Measurements from ENCODE around the gene OR6C75.
"Not testable (repeated sequence)": the region's sequence is repeated elsewhere in the genome, so short reads cannot be mapped to it uniquely, and the experiment has no call there.

OR6C75 gene

DNA sequence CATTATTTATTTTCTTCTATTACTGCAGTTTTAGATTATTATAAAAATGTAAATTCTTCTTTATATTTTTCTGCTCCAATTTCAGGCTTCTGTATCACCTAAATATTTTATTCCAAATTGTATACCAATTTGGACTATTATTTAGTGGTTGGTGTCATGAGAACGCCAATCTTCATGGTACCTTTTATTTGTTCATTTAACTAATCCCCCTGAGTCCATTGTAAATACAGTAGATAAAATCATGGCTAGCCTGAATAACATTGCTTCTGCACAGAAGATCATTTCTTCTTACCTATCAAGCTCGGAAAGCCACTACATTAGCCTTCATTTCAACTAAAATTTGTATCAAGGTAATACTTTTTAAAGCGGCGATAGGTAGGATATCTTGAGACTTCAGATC, at the start of gene OR6C75:
TSS of gene OR6C75 (plus strand) at position 301 of the 400 bp plus-strand sequence. CDS start 2,136 bp downstream, outside the sequence.
- DNase-seq = no peak

DNA sequence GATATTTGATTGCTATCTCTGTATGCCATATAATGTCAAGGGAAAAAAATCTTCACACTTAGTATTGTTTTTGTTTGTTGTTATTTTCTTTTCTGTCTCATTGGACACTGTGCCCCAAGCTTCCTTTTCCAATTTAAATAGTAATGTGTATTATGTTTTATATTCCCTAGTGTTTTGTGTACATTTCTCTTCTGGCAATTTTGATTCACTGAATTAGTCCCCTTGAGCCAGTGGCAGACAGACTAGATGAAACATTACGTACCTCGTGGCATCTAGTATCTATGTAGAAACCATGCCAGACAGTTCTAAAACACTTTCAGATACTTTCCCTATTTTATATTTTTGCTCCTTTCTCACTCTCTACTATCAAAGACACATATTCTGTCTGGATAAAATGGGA, 48.7 kb upstream of the OR6C75 start, which contains the start of gene OR6C1:
TSS of gene OR6C1 (plus strand) at position 301 of the 400 bp plus-strand sequence. CDS start 6,257 bp downstream, outside the sequence.
- no peak for DNase-seq

DNA sequence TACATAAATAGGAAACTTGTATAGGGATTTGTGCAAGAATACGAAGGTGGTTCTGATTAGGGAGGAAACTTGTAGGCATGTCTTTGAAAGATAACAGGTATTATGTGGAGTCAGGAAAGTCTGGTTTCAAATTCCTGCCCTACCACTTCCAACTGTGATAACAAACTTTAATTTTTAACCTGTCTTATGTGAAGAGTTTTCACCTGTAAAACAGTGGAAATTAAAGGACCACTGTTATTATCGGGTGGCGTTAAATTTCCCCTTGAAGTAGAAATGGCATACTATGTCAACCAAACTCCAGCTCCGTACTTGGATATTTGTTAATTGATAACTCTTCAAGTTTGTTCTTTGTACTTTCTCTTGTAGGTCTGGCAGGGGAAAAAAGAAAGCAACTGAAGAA, 42.6 kb upstream of the OR6C75 start:
- DNase-seq = no peak

DNA sequence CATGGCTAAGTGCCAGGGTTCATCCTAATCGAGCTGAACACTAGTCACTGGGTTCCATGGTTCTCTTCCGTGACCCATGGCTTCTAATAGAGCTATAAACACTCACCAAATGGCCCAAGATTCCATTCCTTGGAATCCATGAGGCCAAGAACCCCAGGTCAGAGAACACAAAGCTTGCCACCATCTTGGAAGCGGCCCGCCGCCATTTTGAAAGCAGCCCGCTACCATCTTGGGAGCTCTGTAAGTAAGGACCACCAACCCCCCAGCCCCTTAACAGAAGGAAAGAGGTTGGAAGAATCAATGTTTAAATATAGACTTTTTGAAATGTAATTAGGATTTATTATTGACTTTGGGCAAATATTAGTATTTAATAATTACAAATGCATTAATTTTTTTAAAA, 37.0 kb upstream of the OR6C75 start:
- DNase-seq = not testable (repeated sequence)

DNA sequence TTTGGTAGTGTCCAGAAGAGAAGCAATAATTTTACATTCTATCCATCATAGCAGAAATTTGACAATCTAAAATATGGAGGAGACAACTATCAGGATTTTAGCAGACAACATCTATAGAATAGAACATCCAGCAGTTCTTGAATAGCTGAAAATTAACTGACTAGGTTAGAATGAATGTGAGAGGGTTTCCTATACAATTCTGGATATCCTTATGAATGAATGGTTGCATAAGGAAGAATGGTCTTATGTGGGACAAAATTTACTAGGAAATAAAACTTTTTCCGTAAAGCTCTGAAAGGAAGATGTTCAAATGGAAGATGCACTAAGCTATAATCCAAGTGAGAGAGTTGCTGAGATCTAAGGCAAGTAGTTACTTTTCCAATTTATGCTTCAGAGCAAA, 32.3 kb upstream of the OR6C75 start, which contains the start of gene OR6C3:
TSS of gene OR6C3 (plus strand) at position 301 of the 400 bp plus-strand sequence. CDS start 955 bp downstream, outside the sequence.
- DNase-seq = no peak

DNA sequence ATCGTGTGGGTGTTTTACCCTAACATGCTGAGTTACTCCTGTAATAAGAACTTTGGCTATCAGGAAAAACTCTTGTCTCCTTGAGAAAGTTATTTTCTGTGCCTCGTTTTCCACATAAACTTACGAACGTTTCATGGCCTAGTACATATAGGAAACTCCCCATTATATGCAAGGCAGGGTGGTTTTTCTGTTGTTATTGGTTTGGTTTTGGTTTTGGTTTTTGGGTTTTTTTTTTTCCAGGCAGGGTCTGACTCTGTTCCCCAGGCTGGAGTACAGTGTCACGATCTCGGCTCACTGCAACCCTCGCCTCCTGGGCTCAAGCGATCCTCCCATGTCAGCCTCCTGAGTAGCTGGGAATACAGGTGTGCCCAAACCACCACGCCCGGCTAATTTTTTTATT, 26.8 kb upstream of the OR6C75 start:
- no peak for DNase-seq

DNA sequence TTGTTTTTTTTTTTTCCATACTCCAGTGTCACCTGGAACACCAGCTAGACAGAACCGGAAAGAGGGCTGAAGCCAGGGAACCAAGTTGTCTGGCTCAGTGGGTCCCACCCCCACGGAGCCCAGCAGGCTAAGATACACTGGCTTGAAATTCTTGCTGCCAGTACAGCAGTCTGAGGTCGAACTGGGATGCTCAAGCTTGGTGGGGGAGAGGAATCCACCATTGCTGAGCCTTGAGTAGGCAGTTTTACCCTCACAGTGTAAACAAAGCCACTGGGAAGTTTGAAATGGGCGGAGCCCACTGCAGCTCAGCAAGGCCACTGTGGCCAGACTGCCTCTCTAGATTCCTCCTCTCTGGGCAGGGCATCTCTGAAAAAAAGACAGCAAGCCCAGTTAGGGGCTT, 7.4 kb upstream of the OR6C75 start:
- not testable (repeated sequence) for DNase-seq

DNA sequence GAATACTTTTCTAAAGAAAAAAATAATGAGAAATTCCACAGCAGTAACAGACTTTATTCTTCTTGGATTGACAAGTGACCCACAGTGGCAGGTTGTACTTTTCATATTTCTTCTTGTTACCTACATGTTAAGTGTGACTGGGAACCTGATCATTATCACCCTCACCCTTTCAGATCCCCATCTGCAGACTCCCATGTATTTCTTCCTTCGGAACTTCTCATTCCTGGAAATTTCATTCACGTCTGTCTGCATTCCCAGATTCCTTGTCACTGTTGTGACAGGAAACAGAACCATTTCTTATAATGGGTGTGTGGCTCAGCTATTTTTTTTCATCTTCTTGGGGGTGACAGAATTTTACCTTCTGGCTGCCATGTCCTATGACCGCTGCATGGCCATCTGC, 2.3 kb downstream of the OR6C75 start:
- DNase-seq = no peak

DNA sequence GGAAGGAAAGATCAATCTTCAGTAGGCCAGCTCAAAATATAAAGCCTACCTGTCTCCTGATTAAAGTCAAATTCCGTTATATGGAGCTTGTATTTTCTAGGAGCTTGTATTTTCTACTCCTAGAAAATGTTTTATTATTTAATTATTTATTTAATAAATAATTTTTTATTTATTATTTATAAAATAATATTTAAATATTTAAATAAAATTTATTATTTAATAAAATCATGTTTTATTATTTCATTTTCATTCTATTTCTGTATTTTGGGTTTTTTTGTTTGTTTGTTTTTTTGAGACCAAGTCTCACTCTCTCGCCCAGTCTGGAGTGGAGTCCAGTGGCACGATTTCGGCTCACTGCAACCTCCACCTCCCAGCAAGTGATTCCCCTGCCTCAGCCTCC, 9.7 kb downstream of the OR6C75 start:
- DNase-seq = no peak

DNA sequence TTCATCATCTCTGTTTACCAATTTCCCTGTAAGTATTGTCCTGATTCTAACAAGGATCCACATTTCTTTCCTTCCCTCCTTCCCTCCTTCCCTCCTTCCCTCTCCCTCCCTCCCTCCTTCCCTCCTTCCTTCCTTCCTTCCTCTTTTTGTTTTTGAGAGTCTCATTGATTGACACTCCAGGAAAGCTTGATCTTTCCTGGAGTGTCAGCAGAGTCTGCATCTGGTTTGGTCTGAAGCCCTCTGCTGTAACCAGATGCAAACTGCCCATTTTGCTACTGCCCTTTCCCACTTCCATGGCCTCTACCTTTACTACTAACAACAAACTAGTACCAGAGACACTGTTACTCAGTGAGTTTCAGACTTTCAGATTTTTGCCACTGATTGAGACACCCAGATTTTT, 23.1 kb downstream of the OR6C75 start:
- no peak for DNase-seq

DNA sequence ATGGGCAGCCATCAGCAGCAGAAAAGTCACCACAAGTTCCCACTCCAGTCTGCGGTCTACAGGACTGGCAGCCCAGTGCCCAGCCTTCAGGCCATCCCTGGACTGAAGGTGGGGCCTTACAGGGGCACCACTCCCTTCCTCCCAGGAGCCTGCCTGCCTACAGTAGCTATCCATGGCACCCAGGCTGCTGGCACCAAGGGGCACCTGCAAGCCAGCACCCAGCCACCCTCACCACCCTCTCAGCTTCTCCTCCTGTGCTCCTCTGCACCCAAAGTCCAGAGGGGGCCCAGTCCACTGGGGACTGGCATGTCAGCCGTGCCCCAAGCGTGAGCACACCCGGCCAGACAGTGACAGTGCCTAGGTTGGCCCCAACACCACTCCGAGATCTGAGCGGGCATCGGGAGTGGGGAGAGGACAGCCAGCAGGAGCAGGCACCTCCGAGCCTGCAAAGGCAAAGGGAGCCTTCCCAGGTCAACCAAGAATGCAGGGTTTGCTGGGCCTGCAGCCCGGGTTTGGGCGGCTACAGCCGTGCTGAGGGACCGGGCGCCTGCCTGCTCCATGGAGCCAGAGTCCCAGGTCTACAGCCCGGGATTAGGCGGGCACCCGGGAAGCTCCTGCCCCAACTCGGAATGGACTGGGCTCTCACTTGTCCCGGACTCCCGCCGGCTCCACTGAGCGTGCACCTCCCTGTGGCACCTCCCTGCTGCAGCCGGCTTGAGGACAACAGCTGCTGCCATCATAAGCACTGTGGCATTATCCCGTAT, 29.4 kb downstream of the OR6C75 start:
- DNase-seq = no peak

DNA sequence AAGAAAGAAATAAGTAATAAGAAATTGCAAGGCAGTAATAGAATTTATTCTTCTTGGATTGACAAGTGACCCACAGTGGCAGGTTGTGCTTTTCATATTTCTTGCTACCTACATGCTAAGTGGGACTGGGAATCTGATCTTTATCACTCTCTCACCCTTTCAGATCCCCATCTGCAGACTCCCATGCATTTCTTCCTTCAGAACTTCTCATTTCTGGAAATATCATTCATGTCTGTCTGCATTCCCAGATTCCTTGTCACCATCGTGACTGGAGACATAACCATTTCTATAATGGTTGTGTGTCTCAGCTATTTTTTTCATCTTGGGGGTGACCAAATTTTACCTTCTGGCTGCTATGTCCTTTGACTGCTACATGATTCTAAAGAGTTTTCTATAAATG, 33.6 kb downstream of the OR6C75 start:
- DNase-seq = no peak

DNA sequence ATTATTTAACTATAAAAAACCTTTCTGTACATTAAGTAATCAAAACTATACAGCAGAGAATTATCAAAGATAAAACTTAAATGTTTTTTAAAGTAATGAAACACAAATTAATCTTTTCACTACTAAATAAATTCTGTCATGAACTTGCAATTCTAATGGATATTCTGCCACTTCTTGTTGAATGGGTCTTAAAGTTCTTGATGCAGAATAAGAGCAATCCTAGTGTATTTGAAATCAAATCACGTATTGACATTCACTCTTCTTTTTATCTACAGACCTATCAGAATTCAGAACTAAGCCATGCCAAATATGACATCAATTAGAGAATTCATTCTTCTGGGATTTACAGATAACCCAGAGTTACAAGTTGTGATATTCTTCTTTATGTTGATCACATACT, 37.5 kb downstream of the OR6C75 start, which contains the start of gene OR6C65:
TSS of gene OR6C65 (plus strand) at position 301 of the 400 bp plus-strand sequence. CDS start at position 301, 0 bp downstream.
- no peak for DNase-seq

DNA sequence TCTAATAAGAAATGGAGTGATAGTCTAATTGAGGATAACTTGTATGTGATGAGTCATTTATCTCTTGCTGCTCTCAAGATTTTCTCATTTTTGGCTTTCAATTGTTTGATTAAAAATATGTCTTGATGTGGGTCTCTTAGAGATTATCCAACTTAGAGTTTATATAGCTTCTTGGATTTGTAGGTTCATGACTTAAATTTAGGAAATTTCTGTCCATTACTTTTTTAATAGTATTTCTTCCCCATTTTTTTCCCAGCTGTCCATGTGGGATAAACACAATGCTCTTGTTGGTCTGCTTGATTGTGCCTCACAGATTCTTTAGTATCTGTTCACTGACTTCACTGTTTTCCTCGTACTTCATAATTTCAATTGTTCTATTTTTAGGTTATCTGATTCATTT, 45.1 kb downstream of the OR6C75 start:
- no peak for DNase-seq

DNA sequence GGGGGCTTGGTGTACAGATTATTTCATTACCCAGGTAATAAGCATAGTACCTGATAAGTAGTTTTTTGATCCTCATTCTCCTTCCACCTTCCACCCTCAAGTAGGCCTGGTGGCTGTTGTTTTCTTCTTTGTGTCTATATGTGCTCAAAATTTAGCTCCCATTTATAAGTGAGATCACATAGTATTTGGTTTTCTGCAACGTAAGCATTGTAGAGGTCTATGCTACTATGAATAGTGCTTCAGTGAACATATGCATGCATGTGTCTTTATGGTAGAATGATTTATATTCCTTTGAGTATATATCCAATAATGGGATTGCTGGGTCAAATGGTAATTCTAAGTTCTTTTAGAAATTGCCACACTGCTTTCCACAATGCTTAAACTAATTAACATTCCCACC, 46.4 kb downstream of the OR6C75 start:
- not testable (repeated sequence) for DNase-seq

DNA sequence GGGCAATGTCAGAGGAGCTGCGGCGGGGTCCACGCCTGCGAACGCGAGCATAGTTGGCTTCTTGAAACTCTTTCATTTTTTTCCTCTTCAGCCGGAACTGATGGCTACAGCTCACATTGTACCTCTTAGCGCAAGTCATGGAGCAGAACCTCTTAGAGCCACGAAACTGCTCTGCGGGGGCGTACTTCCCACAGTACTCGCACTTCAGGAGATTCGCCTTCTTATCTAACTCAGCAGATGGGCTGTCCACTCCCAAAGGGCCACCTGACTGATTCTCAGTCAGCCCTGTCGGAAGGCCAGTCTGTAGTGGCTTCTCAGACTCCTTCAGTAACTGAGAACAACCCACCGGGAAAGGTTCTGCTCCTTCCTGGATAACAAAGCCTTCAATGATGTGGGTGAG, 49.4 kb downstream of the OR6C75 start:
- not testable (repeated sequence) for DNase-seq

DNA sequence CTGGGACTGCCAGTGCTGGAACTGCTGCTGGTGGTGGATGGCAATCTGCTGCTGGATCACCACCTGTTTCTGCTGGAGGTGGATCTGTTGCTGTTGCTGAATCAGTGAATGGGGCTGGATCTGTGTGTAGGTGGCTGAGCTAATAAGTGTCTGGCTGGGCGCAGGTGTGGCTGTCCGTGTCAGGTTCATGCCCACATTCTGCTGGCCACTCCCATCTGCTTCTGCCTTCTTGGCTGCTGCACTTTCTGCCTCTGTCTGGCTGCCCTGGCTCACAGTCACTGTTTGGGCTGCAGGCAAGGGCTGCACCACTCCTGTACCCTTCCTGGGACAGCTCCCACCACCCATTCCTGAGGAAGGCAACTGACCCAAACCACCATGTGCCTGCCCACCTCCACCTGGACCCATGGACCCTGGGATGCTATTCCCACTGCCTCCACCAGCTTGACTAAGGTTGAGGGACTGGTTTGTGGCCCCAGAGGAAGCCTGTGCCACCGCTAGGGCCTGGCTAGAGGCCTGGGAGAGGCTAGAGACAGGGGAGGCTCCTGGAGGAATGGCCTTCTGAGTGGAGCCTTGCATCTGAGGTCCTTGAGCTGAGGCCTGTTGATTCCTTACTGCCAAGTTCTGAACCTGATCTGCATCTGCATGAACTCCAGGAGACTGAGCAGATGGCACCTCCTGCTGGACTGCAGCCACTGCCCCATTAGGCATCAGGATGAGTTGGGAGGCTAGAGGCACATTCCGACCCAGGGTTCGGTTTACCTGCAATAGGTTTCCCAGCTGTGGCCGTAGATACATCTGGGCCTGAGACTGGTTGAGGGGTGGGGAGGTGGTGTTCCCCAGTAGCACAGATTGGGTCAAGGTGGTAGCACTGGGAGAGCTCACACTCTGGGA, 51.0 kb downstream of the OR6C75 start:
- DNase-seq = not testable (repeated sequence)

DNA sequence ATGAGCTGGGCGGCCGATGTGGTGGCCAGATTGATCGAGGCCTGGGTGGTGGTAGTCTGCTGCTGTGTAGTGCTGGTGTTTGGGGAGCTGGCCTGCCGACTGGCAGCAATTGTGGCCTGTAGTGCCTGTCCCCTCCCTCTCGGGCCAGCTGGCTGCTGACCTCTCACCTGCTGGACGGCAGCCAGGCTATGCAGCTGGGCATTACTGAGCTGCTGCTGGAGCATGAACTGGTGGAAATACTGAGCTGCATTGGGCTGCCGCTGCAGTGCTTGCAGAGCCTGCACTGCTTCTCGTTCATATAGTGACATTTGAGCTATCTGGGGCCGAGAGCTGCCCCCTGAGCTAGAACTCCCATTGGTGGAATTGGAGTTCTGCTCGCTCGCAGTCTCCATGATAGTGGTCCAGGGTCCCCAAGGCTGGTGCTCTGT, 51.6 kb downstream of the OR6C75 start:
- not testable (repeated sequence) for DNase-seq

DNA sequence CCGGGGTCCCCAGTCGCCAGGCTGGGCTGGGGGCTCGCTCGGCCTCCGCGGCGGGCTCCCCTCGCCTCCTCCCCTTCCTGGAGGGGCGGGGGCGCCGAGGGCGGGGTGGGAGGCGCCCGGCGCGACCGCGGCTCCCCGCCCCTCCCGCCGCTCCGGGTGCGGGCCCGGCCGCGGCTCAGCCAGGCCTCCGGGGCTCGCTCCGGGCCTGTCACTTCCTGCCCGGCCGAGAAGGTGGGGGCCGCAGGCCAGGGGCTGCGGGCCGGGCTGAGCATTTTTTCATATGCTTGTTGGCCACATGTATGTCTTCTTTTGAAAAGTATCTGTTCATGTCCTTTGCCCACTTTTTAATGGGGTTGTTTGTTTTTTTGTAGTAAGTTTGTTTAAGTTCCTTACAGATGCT, 52.1 kb downstream of the OR6C75 start:
- DNase-seq = not testable (repeated sequence)

DNA sequence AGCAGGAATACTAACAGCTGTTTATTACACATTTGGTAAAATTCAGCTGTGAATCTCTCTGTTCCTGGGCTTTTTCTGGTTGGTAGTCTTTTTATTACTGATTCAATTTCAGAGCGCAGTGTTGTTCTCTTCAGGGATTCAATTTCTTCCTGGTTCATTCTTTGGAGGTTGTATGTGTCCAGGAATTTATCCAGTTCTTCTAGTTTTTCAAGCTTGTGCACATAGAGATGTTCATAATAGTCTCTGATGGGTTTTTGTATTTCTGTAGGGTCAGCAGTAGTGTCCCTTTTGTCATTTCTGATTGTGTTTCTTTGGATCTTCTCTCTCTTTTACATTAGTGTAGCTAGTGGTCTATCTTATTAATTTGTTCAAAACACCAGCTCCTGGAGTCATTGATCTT, 54.2 kb downstream of the OR6C75 start:
- no peak for DNase-seq

All from inflammatory macrophage treated with lipopolysaccharide for 4 hours (primary cell).